ENCODE results near the gene MPRIP. TPM values are rescaled to one million over a fixed set of nuclear protein-coding genes. Genes with fewer than 3 reads are reported as not detected.

The MPRIP gene
- total and polyA plus RNA-seq, 12 donors = 88.5 to 234 (median 175) TPM

GRCh38 chr17:17109256-17109655, 67.0 kb downstream of the MPRIP start:
- peak in 1 of 7 donors; percentile 67 for DNase-seq
- WGBS, 4 donors = 62 to 65% (median 63%) methylated on average over 4 of the region's 4 CpGs
- intact Hi-C loops (cut with DNase I) = loop anchor here in 1 of 2 donors (5.0 kb wide), 1 partner anchor 57 kb away; no protein-coding TSS in a partner anchor
- TF ChIP-seq POLR2A (IDR thresholded peaks at IDR 0.05) (no peak), CTCF (IDR thresholded peaks at IDR 0.05) (peak in 1 of 6 experiments; percentile 9)
- Histone ChIP-seq H3K36me3 (replicated peaks in 1 of 2) (no peaks in the 10 kb centered on the region), H3K27ac (peak overlapping the region in 3 of 5 donors; percentile 63 to 82 (median 76)), H3K4me1 (replicated peaks in 1 of 2) (peaks cover 27 to 50% of the 10 kb centered on the region in 2 donors), H3K9me3 (replicated peaks in 1 of 3) (no peaks in the 10 kb centered on the region), H3K4me3 (no peak overlapping the region), H3K27me3 (no peaks in the 10 kb centered on the region)

- Histone ChIP-seq H3K36me3 (replicated peaks in 1 of 2) (no peaks in the 10 kb centered on the region), H3K27ac (peak overlapping the region in 1 of 5 donors; percentile 82), H3K27me3 (no peaks in the 10 kb centered on the region), H3K4me3 (no peak overlapping the region), H3K9me3 (replicated peaks in 1 of 3) (no peaks in the 10 kb centered on the region), H3K4me1 (replicated peaks in 1 of 2) (peaks cover 27 to 52% of the 10 kb centered on the region in 2 donors)
- no peak for TF ChIP-seq POLR2A (IDR thresholded peaks at IDR 0.05)
- no peak for TF ChIP-seq CTCF (IDR thresholded peaks at IDR 0.05)
- DNase-seq = no peak
- 56 to 79% (median 68%) methylated on average over 5 of the region's 5 CpGs for WGBS, 4 donors
- intact Hi-C loops (cut with DNase I) = loop anchor here in 1 of 2 donors (5.0 kb wide), 1 partner anchor 58 kb away; no protein-coding TSS in a partner anchor
Observed at GRCh38 chr17:17109907-17110306, 67.7 kb downstream of the MPRIP start.

- TF ChIP-seq POLR2A (IDR thresholded peaks at IDR 0.05) (no peak), CTCF (IDR thresholded peaks at IDR 0.05) (no peak)
- Histone ChIP-seq H3K27ac (peak overlapping the region in 1 of 5 donors; percentile 82), H3K4me1 (replicated peaks in 1 of 2) (peaks cover 27 to 58% of the 10 kb centered on the region in 2 donors), H3K27me3 (no peaks in the 10 kb centered on the region), H3K36me3 (replicated peaks in 1 of 2) (no peaks in the 10 kb centered on the region), H3K9me3 (replicated peaks in 1 of 3) (no peaks in the 10 kb centered on the region), H3K4me3 (no peak overlapping the region)
- WGBS, 4 donors = 59 to 61% (median 61%) methylated on average over 5 of the region's 5 CpGs
- DNase-seq = no peak
- intact Hi-C loops (cut with DNase I) = no loop called here
Observed at GRCh38 chr17:17110520-17110919, 68.3 kb downstream of the MPRIP start.

- H3K36me3 ChIP-seq (replicated peaks in 1 of 2) = no peaks in the 10 kb centered on the region
- no peaks in the 10 kb centered on the region for H3K27me3 ChIP-seq
- no peak overlapping the region for H3K4me3 ChIP-seq
- peaks cover 26 to 50% of the 10 kb centered on the region in 2 donors for H3K4me1 ChIP-seq (replicated peaks in 1 of 2)
- whole genome bisulfite sequencing, 4 donors = 90 to 95% (median 92%) methylated on average over 25 to 26 of the region's 26 CpGs
- intact Hi-C loops (cut with DNase I) = no loop called here
- no peak for DNase-seq
- H3K9me3 ChIP-seq (replicated peaks in 1 of 3) = no peaks in the 10 kb centered on the region
- no peak for TF ChIP-seq CTCF (IDR thresholded peaks at IDR 0.05)
- no peak for TF ChIP-seq POLR2A (IDR thresholded peaks at IDR 0.05)
- H3K27ac ChIP-seq = no peak overlapping the region
Observed at GRCh38 chr17:17111401-17112393, 69.4 kb downstream of the MPRIP start.
